Fibroblast of the aortic adventitia (primary cell): ENCODE results near the gene TBX1. TPM values are rescaled to one million over a fixed set of nuclear protein-coding genes. Genes with fewer than 3 reads are reported as not detected.

Experiments used
- DNase-seq: peaks from one replicate; pipeline ENCODE4 v3.0.0-alpha.2; 2010; ENCODE audit warnings: low read depth
- H3K4me3 ChIP-seq: 2 replicates; pipeline ENCODE4 v1.5.1; 2011; ENCODE audit warnings: low read depth, mild to moderate bottlenecking, control low read depth, low read length, moderate library complexity
- total RNA-seq: library from RNA; depleted of rRNA; stranded (reverse); fragments of >200 nt; gene quantifications from 2 replicates; pipeline ENCODE4 v1.2.3, GENCODE V29; 2012; ENCODE audit warnings: low replicate concordance
- TF ChIP-seq, protein P1 (sequence below): IDR thresholded peaks from 2 replicates; pipeline ENCODE4 v1.5.1; 2011; ENCODE audit warnings: mild to moderate bottlenecking, low read length, control low read depth, inconsistent platforms; ENCODE audit not compliant: insufficient read depth

TBX1 gene
- total RNA-seq, 1 donor: 2.8 TPM

GRCh38 chr22:19766511-19767426, 6.2 kb downstream of the TBX1 start:
- TF ChIP-seq, protein P1, sequence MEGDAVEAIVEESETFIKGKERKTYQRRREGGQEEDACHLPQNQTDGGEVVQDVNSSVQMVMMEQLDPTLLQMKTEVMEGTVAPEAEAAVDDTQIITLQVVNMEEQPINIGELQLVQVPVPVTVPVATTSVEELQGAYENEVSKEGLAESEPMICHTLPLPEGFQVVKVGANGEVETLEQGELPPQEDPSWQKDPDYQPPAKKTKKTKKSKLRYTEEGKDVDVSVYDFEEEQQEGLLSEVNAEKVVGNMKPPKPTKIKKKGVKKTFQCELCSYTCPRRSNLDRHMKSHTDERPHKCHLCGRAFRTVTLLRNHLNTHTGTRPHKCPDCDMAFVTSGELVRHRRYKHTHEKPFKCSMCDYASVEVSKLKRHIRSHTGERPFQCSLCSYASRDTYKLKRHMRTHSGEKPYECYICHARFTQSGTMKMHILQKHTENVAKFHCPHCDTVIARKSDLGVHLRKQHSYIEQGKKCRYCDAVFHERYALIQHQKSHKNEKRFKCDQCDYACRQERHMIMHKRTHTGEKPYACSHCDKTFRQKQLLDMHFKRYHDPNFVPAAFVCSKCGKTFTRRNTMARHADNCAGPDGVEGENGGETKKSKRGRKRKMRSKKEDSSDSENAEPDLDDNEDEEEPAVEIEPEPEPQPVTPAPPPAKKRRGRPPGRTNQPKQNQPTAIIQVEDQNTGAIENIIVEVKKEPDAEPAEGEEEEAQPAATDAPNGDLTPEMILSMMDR: no peak
- DNase-seq: no peak

DNA sequence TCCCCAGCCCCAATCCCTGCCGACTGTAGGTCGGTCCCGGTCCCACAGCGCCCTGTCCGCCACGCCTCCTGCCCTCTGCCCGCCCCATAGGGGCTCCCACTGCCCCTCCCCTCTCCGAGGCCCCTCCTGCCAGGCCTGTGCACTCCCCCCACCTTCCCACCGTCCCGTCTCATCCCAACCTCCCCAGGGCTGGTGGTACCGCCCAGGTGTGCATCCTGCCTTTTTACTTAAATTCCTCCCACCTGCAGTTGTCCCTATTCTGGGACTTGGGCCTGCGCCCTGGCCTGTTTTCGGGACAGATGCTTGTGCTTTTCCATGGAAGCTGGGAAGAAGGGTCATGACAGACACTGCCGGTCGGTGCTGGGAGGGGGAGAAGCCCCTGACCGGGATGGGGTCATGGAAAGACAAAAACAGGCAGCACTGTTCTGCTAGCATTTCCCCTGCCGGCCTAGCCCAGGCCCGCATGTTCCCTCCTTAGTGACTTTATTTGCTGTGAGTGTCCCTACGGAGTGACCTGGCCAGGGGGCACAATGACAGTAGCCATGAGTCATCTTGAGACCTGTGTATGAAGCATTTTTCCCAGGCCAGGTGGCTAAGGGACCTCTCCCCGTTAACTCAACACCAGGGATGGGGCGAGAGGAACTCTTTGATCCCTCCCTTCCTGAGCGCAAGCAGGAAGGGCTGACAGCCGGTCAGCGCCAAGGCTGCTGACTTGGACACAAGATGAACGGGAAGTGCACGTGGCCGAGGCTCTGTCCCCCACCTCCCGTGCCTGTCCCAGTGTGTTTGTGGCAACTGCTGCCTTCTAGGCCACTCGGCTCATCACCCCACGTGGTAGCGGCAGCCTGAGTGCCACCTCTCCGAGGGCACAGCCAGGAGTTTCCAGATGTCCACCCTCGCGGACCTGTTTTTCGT, 7.1 kb downstream of the TBX1 start:
- DNase-seq: no peak
- TF ChIP-seq, protein P1: no peak
- no peak overlapping the region for H3K4me3 ChIP-seq

More at GRCh38 chr22:19766511-19767426, 6.2 kb downstream of the TBX1 start:
- H3K4me3 ChIP-seq: no peak overlapping the region

DNA sequence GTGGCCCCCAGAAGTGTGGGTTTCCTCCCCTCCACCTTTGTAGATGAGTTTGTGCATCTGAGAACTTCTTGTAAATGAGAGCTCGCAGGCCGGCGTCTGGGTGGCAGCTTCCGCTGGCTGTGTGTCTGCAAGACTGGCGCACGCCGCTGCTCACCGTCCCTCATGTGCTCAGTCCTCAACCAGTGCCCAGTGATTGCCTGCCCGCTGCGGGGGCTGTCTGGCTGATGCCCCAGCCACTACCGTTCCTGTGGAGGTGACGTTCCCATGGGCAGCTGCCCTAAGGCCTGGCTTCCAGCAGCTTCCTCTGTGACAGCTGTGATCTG, 8.8 kb downstream of the TBX1 start:
- no peak for DNase-seq
- no peak overlapping the region for H3K4me3 ChIP-seq
- TF ChIP-seq, protein P1: no peak

- TF ChIP-seq, protein P1: no peak
- H3K4me3 ChIP-seq: no peak overlapping the region
- DNase-seq: no peak
Observed at GRCh38 chr22:19770349-19771220, 10.0 kb downstream of the TBX1 start.

DNA sequence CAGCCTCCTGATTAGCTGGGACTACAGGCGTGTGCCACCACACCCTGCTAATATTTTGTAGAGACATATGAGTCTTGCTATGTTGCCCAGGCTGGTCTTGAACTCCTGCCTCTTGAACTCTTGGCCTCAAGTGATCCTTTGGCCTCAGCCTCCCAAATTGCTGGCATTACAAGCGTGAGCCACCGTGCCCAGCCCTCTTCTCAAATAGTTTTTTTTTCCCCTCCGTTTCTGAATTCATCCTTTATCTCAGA, 11.8 kb downstream of the TBX1 start:
- no peak for DNase-seq
- H3K4me3 ChIP-seq: no peak overlapping the region
- TF ChIP-seq, protein P1: no peak
